ENCODE measurements around the gene CLHC1.
"Not testable (repeated sequence)": the region's sequence is repeated elsewhere in the genome, so short reads cannot be mapped to it uniquely, and the experiment has no call there.

The CLHC1 gene

GRCh38 chr2:55232084-55232862 is at the start of gene CLHC1, which contains the start of gene RPS27A:
TSS of gene CLHC1 (minus strand) at chr2:55232293. CDS start at chr2:55222411, 9,882 bp downstream.
TSS of gene RPS27A (plus strand) at chr2:55232688. CDS start at chr2:55232825, 137 bp downstream.
- no peak for FAIRE-seq

- FAIRE-seq = not testable (repeated sequence)
Observed at GRCh38 chr2:55280851-55281546, 48.9 kb upstream of the CLHC1 start.

GRCh38 chr2:55279859-55280424 is 47.8 kb upstream of the CLHC1 start:
- not testable (repeated sequence) for FAIRE-seq

- FAIRE-seq = not testable (repeated sequence)
Observed at GRCh38 chr2:55279214-55279835, 47.2 kb upstream of the CLHC1 start.

- FAIRE-seq = no peak
Observed at GRCh38 chr2:55277310-55277709, 45.2 kb upstream of the CLHC1 start.

- FAIRE-seq = not testable (repeated sequence)
Observed at GRCh38 chr2:55274346-55274745, 42.3 kb upstream of the CLHC1 start.

- no peak for FAIRE-seq
Observed at GRCh38 chr2:55269645-55269990, 37.5 kb upstream of the CLHC1 start.

- FAIRE-seq = no peak
Observed at GRCh38 chr2:55268907-55269644, 37.0 kb upstream of the CLHC1 start, which contains the start of gene MTIF2. TSS of gene MTIF2 (minus strand) at chr2:55269231. CDS start at chr2:55263858, 5,373 bp downstream.

- FAIRE-seq = no peak
Observed at GRCh38 chr2:55268288-55268906, 36.3 kb upstream of the CLHC1 start.

GRCh38 chr2:55259586-55259985 is 27.5 kb upstream of the CLHC1 start:
- FAIRE-seq = not testable (repeated sequence)

- FAIRE-seq = no peak
Observed at GRCh38 chr2:55252832-55253231, 20.7 kb upstream of the CLHC1 start.

GRCh38 chr2:55247025-55247424 is 14.9 kb upstream of the CLHC1 start:
- no peak for FAIRE-seq

- no peak for FAIRE-seq
Observed at GRCh38 chr2:55245411-55245810, 13.3 kb upstream of the CLHC1 start.

- no peak for FAIRE-seq
Observed at GRCh38 chr2:55242617-55243016, 10.5 kb upstream of the CLHC1 start.

GRCh38 chr2:55241582-55241981 is 9.5 kb upstream of the CLHC1 start:
- not testable (repeated sequence) for FAIRE-seq

- no peak for FAIRE-seq
Observed at GRCh38 chr2:55239656-55240222, 7.6 kb upstream of the CLHC1 start.

- FAIRE-seq = no peak
Observed at GRCh38 chr2:55236992-55237543, 5.0 kb upstream of the CLHC1 start.

- no peak for FAIRE-seq
Observed at GRCh38 chr2:55235724-55236538, 3.8 kb upstream of the CLHC1 start.

- FAIRE-seq = no peak
Observed at GRCh38 chr2:55233658-55233940, 1.5 kb upstream of the CLHC1 start.

- no peak for FAIRE-seq
Observed at GRCh38 chr2:55232863-55233657, 967 bp upstream of the CLHC1 start.

All from colon (tissue), 2 donors.